Brain microvascular endothelial cell (primary cell): Measurements from ENCODE around the gene PACSIN1.

Experiments used
- DNase-seq: peaks from one replicate; pipeline ENCODE4 v3.0.0-alpha.2; 2020
- H3K27ac ChIP-seq: fragments of 250-450 bp; sonication (Bioruptor Pico); 2 replicates; pipeline ENCODE4 v1.5.1; 2020; ENCODE audit warnings: mild to moderate bottlenecking, moderate library complexity
- H3K27me3 ChIP-seq: fragments of 250-450 bp; sonication (Bioruptor Pico); replicated peaks from 2 replicates; pipeline ENCODE4 v1.5.1; 2020; ENCODE audit warnings: mild to moderate bottlenecking
- H3K36me3 ChIP-seq: fragments of 250-450 bp; sonication (Bioruptor Pico); replicated peaks from 2 replicates; pipeline ENCODE4 v1.5.1; 2020; ENCODE audit warnings: mild to moderate bottlenecking
- H3K4me3 ChIP-seq: 2 replicates; pipeline ENCODE4 v1.5.1; 2011; ENCODE audit warnings: low read depth, mild to moderate bottlenecking, control low read depth, low read length, moderate library complexity
- in situ Hi-C: cut with HindIII; loops from 2 replicates; pipeline ENCODE4 v1.10.0; 2017; ENCODE audit warnings: low sequenced_read_pairs, low pct_ligation_motif_present
- TF ChIP-seq, protein P1 (sequence below): IDR thresholded peaks from 2 replicates; pipeline ENCODE4 v1.5.1; 2011; ENCODE audit warnings: low read depth, mild to moderate bottlenecking, moderate library complexity, low read length, control low read depth, inconsistent platforms; ENCODE audit errors: missing control alignments

The PACSIN1 gene

DNA sequence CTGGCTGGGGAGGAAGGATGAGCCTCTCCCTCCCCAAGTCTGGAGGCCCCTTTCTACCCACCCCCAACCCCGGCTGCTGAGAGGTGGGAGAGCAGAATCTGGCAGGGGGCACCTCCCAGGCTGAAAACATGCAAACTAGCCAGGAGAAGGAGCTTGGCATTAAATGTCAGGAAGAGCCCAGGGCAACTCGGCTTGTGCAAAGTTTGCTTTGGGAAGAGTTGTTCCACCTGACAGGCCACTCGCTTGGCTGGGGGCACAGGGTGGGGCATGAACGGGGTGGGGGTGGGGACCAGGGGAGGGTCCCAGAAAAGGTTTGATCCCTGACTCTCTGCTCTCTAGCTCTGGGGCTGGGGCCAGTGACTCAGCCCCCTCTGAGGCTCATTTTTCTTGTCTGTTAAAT is 87.3 kb downstream of the PACSIN1 start:
- no peaks in the 10 kb centered on the region for H3K36me3 ChIP-seq
- no peaks in the 10 kb centered on the region for H3K27me3 ChIP-seq
- no peak overlapping the region for H3K4me3 ChIP-seq
- DNase-seq = no peak
- TF ChIP-seq, protein P1, sequence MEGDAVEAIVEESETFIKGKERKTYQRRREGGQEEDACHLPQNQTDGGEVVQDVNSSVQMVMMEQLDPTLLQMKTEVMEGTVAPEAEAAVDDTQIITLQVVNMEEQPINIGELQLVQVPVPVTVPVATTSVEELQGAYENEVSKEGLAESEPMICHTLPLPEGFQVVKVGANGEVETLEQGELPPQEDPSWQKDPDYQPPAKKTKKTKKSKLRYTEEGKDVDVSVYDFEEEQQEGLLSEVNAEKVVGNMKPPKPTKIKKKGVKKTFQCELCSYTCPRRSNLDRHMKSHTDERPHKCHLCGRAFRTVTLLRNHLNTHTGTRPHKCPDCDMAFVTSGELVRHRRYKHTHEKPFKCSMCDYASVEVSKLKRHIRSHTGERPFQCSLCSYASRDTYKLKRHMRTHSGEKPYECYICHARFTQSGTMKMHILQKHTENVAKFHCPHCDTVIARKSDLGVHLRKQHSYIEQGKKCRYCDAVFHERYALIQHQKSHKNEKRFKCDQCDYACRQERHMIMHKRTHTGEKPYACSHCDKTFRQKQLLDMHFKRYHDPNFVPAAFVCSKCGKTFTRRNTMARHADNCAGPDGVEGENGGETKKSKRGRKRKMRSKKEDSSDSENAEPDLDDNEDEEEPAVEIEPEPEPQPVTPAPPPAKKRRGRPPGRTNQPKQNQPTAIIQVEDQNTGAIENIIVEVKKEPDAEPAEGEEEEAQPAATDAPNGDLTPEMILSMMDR = no peak
- no peak overlapping the region for H3K27ac ChIP-seq
- in situ Hi-C loops = no loop called here

DNA sequence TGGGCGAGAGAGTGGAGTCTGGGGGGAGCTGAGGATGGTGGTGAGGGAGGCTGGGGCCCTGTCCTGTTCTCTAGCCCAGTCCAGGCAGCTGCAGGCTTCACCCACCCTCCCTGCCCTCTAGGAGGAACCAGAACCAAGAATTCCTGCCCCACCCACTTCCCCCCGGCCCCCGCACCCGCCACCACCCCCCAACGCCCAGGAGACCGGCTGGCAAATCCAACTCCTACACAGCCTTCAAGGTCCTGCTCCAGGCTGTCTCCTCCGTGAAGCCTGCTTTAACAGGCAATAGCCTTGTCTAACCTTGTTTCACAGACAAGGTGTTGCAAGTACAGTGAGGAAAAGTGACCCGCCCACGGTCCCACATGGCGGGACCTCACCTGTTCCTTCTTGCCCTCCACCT is 87.9 kb downstream of the PACSIN1 start:
- in situ Hi-C loops = no loop called here
- Histone ChIP-seq H3K27me3 (no peaks in the 10 kb centered on the region), H3K27ac (no peak overlapping the region), H3K36me3 (no peaks in the 10 kb centered on the region), H3K4me3 (no peak overlapping the region)
- TF ChIP-seq, protein P1 = no peak
- no peak for DNase-seq

DNA sequence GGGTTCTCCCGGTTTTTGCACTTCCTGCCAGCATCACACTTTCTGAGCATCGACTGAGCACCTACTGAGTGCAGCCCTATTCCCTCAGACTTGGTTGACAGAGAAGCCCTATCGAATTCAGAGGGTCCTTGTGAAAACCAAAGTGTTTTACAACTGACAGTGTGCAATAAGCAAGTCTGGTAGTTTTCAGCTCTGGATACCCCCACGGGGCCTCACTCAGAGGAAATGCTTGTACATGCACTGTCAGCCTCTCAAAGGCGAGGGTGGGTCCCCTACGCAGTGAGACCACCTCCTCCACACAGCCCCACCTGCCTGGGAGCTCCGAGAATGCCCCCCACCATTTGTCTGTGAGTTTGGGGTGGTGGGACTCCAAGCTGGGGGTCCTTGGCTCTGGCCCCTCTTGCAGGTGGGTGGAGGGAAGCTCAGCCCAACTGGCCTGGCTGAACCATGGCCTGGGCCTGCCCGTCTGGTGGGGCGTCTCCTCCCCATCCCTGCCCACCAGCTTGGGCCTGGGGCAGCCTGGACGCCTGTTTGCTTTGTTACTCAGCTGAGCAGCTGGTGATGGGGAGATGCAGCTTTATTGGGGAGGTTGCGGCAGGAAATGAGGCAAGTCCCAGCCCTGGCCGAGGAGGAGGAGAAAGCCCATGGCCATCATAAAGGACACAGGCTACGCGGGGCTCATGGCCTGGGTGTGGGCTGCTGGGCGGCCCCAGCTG is 88.6 kb downstream of the PACSIN1 start:
- TF ChIP-seq, protein P1 = no peak
- no peak for DNase-seq
- in situ Hi-C loops = no loop called here
- no peaks in the 10 kb centered on the region for H3K36me3 ChIP-seq
- H3K27me3 ChIP-seq = no peaks in the 10 kb centered on the region
- H3K4me3 ChIP-seq = no peak overlapping the region
- no peak overlapping the region for H3K27ac ChIP-seq

DNA sequence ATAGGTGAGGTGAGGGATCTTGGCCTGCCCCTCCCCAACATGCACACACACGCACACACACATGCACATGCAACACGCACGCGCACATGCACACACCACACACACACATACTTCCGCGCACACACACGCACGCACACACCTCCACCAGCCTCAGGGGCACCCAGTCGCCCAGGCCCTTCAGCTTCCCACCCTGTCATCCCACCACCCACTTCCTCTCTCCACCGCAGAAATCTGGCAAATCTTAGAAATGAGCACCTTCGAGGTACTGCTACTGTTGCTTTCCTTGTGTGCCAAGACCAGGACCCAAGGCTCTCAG is 89.1 kb downstream of the PACSIN1 start:
- DNase-seq = no peak
- TF ChIP-seq, protein P1 = no peak
- no peak overlapping the region for H3K4me3 ChIP-seq
- no peaks in the 10 kb centered on the region for H3K27me3 ChIP-seq
- in situ Hi-C loops = no loop called here
- no peaks in the 10 kb centered on the region for H3K36me3 ChIP-seq
- no peak overlapping the region for H3K27ac ChIP-seq

DNA sequence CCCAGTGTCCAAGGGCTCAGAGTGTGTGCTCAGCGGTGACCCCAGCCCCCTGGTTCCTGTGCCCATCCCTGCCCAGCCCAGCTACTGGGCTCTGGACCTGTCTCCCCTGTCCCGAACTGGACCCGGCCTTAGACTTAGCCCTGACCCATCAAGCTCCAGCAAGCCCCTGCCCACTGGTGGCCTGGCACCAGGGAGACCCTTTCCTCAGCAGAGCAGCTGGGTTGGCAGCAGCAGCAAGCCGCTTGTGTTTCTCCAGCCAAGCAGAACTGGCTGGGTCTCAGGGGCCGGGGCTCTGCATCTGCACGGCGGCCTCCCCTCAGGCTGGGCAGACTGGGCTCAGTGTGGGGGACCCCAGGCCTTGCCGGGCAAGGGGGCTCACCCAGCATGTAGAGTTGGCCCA is 89.5 kb downstream of the PACSIN1 start:
- no peaks in the 10 kb centered on the region for H3K27me3 ChIP-seq
- no peak overlapping the region for H3K4me3 ChIP-seq
- H3K27ac ChIP-seq = no peak overlapping the region
- TF ChIP-seq, protein P1 = no peak
- H3K36me3 ChIP-seq = no peaks in the 10 kb centered on the region
- no peak for DNase-seq
- in situ Hi-C loops = no loop called here

DNA sequence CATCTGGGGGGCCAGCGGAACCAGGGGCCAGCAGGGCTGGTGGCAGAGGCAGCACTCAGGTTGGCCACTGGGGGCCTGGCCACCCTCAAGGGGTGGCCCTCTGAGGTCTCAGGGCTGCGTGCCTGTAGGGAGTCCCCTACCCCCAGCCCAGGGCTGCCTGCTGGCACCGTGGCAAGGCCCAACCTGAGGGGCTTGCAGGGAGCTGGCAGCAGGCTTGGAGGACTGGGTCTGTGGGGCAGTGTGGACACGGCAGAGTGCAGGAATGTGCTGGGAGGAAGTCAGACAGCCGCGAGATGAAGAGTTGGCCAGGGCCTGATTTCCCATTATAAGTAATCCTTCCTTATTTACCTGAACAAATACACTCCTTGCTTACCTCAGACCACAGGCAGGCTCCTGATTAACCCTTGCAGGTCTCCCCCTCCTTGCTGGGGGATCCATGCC is 90.2 kb downstream of the PACSIN1 start, which contains the start of gene SPDEF:
SPDEF (minus strand) TSS at position 299 of the 441 bp plus-strand sequence. CDS start 11,874 bp downstream, outside the sequence.
- no peak for DNase-seq

More for the DNA sequence above, 90.2 kb downstream of the PACSIN1 start, which contains the start of gene SPDEF:
- in situ Hi-C loops = no loop called here
- Histone ChIP-seq H3K4me3 (no peak within 1 kb of the TSS), H3K27ac (no peak within 1 kb of the TSS), H3K36me3 (no peaks in the 10 kb centered on the region), H3K27me3 (no peaks in the 10 kb centered on the region)
- TF ChIP-seq, protein P1 = peak; percentile 17
